HG03196 (cell line): Measurements from ENCODE around the gene GALNT7.
"Not testable (repeated sequence)": the region's sequence is repeated elsewhere in the genome, so short reads cannot be mapped to it uniquely, and the experiment has no call there.

Experiments used
- ATAC-seq: cut with Tn5 transposase; IDR thresholded peaks from one replicate; pipeline ENCODE4 v1.9.1; 2021; ENCODE audit not compliant: unreplicated experiment

GALNT7 gene

GRCh38 chr4:173168396-173169177 is at the start of gene GALNT7:
Gene GALNT7 (plus strand): TSS chr4:173168811. CDS start chr4:173168836, 25 bp downstream.
- peak; percentile 34 for ATAC-seq

- ATAC-seq, result not testable (repeated sequence)
These were observed 49.8 kb upstream of the GALNT7 start for GRCh38 chr4:173118819-173119218.

GRCh38 chr4:173119818-173120217 is 48.8 kb upstream of the GALNT7 start:
- ATAC-seq, result no peak

- ATAC-seq, result peak; percentile 100
These were observed 47.5 kb upstream of the GALNT7 start for GRCh38 chr4:173121076-173121561.

GRCh38 chr4:173124209-173124865 is 44.3 kb upstream of the GALNT7 start:
- ATAC-seq, result no peak

- ATAC-seq, result no peak
These were observed 43.3 kb upstream of the GALNT7 start for GRCh38 chr4:173125216-173125812.

- no peak for ATAC-seq
These were observed 40.3 kb upstream of the GALNT7 start for GRCh38 chr4:173128199-173128890.

- ATAC-seq, result no peak
These were observed 37.9 kb upstream of the GALNT7 start for GRCh38 chr4:173130687-173131086.

GRCh38 chr4:173134426-173134825 is 34.2 kb upstream of the GALNT7 start:
- ATAC-seq, result no peak

GRCh38 chr4:173135241-173135847 is 33.3 kb upstream of the GALNT7 start:
- no peak for ATAC-seq

GRCh38 chr4:173138624-173139023 is 30.0 kb upstream of the GALNT7 start:
- no peak for ATAC-seq

- no peak for ATAC-seq
These were observed 29.1 kb upstream of the GALNT7 start for GRCh38 chr4:173139561-173139960.

GRCh38 chr4:173145131-173145530 is 23.5 kb upstream of the GALNT7 start:
- no peak for ATAC-seq

- no peak for ATAC-seq
These were observed 22.2 kb upstream of the GALNT7 start for GRCh38 chr4:173146456-173146855.

- ATAC-seq, result no peak
These were observed 17.1 kb upstream of the GALNT7 start for GRCh38 chr4:173151496-173151895.

- no peak for ATAC-seq
These were observed 16.5 kb upstream of the GALNT7 start for GRCh38 chr4:173152104-173152503.

GRCh38 chr4:173153445-173153844 is 15.2 kb upstream of the GALNT7 start:
- no peak for ATAC-seq

- ATAC-seq, result no peak
These were observed 8.8 kb upstream of the GALNT7 start for GRCh38 chr4:173159791-173160190.

- ATAC-seq, result no peak
These were observed 7.7 kb upstream of the GALNT7 start for GRCh38 chr4:173160871-173161270.

- ATAC-seq, result no peak
These were observed 7.3 kb upstream of the GALNT7 start for GRCh38 chr4:173161311-173161710.

- no peak for ATAC-seq
These were observed 2.9 kb upstream of the GALNT7 start for GRCh38 chr4:173165706-173166105.
